Caco-2 (cell line): ENCODE measurements around the gene LRIG1. TPM values are rescaled to one million over a fixed set of nuclear protein-coding genes. Genes with fewer than 3 reads are reported as not detected.

Experiments used
- BruUV-seq: library from RNA; stranded (reverse); fragments of 400-500 nt; replicated peaks from 2 replicates; lab custom pipeline; 2021; lab: Mats Ljungman, UMichigan
- CTCF ChIA-PET: fragments of 300-600 bp; sonication (Branson Sonifier 250); formaldehyde crosslinking; loops from one replicate; lab custom pipeline; 2022; ENCODE audit warnings: antibody characterized with exemption; lab: Charles Lee
- POLR2A ChIA-PET: fragments of 300-600 bp; sonication (Branson Sonifier 250); formaldehyde crosslinking; loops from one replicate; lab custom pipeline; 2022; ENCODE audit warnings: antibody characterized with exemption; lab: Charles Lee
- DNase-seq, 2 experiments: peaks; one replicate each; pipeline versions ENCODE4 v3.0.0 to v3.0.0-alpha.2; 2020 to 2022
- H3K27me3 ChIP-seq: replicated peaks from 2 replicates; pipeline ENCODE4 v1.6.0; 2011; ENCODE audit warnings: low read length; ENCODE audit not compliant: control insufficient read depth, insufficient read depth
- H3K36me3 ChIP-seq: 2 replicates; pipeline ENCODE4 v1.5.1; 2011; ENCODE audit warnings: low read length; ENCODE audit not compliant: control insufficient read depth, insufficient read depth
- H3K4me1 ChIP-seq: fragments of 250-450 bp; sonication (Bioruptor Pico); 2 replicates; pipeline ENCODE4 v1.5.1; 2020; ENCODE audit warnings: mild to moderate bottlenecking
- H3K4me3 ChIP-seq: 2 replicates; pipeline ENCODE4 v1.5.1; 2011; ENCODE audit warnings: low read depth, mild to moderate bottlenecking, control low read depth, low read length
- H3K9me3 ChIP-seq: fragments of 250-450 bp; sonication (Bioruptor Pico); 2 replicates; pipeline ENCODE4 v1.5.1; 2020; ENCODE audit warnings: mild to moderate bottlenecking, moderate library complexity
- H3K27ac Mint-ChIP-seq: one replicate; pipeline ENCODE4 v1.8.0; 2022; ENCODE audit warnings: mixed read lengths; ENCODE audit not compliant: unreplicated experiment
- H3K27me3 Mint-ChIP-seq: one replicate; pipeline ENCODE4 v1.8.0; 2022; ENCODE audit warnings: mixed read lengths; ENCODE audit not compliant: insufficient read depth, unreplicated experiment
- H3K36me3 Mint-ChIP-seq: one replicate; pipeline ENCODE4 v1.8.0; 2022; ENCODE audit warnings: mild to moderate bottlenecking, mixed read lengths; ENCODE audit not compliant: insufficient read depth, unreplicated experiment
- H3K4me1 Mint-ChIP-seq: one replicate; pipeline ENCODE4 v1.8.0; 2022; ENCODE audit warnings: low read depth, mixed read lengths; ENCODE audit not compliant: unreplicated experiment
- H3K4me3 Mint-ChIP-seq: one replicate; pipeline ENCODE4 v1.8.0; 2022; ENCODE audit warnings: mild to moderate bottlenecking, moderate library complexity, mixed read lengths; ENCODE audit not compliant: unreplicated experiment
- H3K9me3 Mint-ChIP-seq: one replicate; pipeline ENCODE4 v1.8.0; 2022; ENCODE audit warnings: mixed read lengths; ENCODE audit not compliant: unreplicated experiment
- intact Hi-C: fragments of 100-400 bp; cut with micrococcal nuclease; formaldehyde crosslinking; loops from one replicate; pipeline ENCODE4 v1.10.0; 2022; ENCODE audit not compliant: unreplicated experiment
- total RNA-seq: library from RNA; stranded (reverse); gene quantifications from 2 replicates; pipeline ENCODE4 v1.2.3, GENCODE V29; 2022
- TF ChIP-seq, protein P1 (sequence below), 2 experiments: fragments of 200-600 bp in 1 of 2; IDR thresholded peaks; 1 replicate in 1 of 2; 2 replicates in 1 of 2; pipeline versions ENCODE4 v1.5.1 to v1.8.0; 2011 to 2022; ENCODE audit warnings: antibody characterized with exemption in 1 of 2, control low read depth in 1 of 2, inconsistent platforms in 1 of 2, low read depth in 1 of 2, low read length in 1 of 2, mild to moderate bottlenecking in 1 of 2, moderate library complexity in 1 of 2; ENCODE audit not compliant: insufficient read depth in 1 of 2, severe bottlenecking in 1 of 2, unreplicated experiment in 1 of 2

The LRIG1 gene
- total RNA-seq, 1 experiment from 2014 or later: 43.4 TPM

DNA sequence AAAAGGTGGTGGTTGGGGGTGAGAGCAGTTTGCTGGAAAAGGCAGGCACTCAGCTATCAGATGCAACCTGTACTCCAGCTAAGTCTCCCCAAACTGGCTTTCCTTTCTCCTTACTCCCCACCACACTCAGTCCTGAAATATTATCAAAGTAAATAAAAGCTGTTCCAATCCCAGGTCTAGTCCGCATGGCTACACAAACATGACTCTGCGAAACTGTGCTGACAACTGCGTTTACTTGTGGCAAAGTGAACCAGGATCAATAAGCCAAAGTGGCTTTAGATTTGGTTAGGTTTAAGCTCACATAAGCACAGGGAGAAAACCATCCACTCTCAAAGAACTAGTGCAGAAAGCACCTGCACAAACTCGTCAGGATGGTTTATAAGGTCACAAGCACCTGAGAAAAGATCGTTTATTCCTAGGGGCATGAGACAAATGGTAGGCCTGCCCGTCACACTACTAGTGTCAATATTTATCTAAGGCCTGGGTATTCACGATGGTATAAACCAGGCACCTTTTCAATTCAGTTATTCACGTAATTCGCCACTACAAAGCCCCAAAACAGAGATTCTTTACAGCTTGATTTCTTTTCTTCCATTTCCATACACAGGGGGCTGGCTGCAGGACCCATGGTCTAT, 25.3 kb downstream of the LRIG1 start:
- no peak overlapping the region for H3K4me3 ChIP-seq
- no peaks in the 10 kb centered on the region for H3K36me3 ChIP-seq
- ChIA-PET CTCF (no interaction called here), POLR2A (no interaction called here)
- H3K4me1 Mint-ChIP-seq: peaks cover 22% of the 10 kb centered on the region
- no peaks in the 10 kb centered on the region for H3K9me3 ChIP-seq
- no peak for DNase-seq
- no peaks in the 10 kb centered on the region for H3K27me3 ChIP-seq
- intact Hi-C loops: no loop called here
- no TSS peak for BruUV-seq
- H3K36me3 Mint-ChIP-seq: no peaks in the 10 kb centered on the region
- H3K9me3 Mint-ChIP-seq: no peaks in the 10 kb centered on the region
- TF ChIP-seq, protein P1, sequence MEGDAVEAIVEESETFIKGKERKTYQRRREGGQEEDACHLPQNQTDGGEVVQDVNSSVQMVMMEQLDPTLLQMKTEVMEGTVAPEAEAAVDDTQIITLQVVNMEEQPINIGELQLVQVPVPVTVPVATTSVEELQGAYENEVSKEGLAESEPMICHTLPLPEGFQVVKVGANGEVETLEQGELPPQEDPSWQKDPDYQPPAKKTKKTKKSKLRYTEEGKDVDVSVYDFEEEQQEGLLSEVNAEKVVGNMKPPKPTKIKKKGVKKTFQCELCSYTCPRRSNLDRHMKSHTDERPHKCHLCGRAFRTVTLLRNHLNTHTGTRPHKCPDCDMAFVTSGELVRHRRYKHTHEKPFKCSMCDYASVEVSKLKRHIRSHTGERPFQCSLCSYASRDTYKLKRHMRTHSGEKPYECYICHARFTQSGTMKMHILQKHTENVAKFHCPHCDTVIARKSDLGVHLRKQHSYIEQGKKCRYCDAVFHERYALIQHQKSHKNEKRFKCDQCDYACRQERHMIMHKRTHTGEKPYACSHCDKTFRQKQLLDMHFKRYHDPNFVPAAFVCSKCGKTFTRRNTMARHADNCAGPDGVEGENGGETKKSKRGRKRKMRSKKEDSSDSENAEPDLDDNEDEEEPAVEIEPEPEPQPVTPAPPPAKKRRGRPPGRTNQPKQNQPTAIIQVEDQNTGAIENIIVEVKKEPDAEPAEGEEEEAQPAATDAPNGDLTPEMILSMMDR (IDR thresholded peaks at IDR 0.05; ENCODE audit: insufficient read depth in 1 of 2, low read depth in 1 of 2, low read length in 1 of 2, severe bottlenecking in 1 of 2, unreplicated experiment in 1 of 2): no peak
- H3K27me3 Mint-ChIP-seq: no peaks in the 10 kb centered on the region
- H3K4me1 ChIP-seq: peaks cover 100% of the 10 kb centered on the region
- no peak overlapping the region for H3K27ac Mint-ChIP-seq
- H3K4me3 Mint-ChIP-seq: no peak overlapping the region

DNA sequence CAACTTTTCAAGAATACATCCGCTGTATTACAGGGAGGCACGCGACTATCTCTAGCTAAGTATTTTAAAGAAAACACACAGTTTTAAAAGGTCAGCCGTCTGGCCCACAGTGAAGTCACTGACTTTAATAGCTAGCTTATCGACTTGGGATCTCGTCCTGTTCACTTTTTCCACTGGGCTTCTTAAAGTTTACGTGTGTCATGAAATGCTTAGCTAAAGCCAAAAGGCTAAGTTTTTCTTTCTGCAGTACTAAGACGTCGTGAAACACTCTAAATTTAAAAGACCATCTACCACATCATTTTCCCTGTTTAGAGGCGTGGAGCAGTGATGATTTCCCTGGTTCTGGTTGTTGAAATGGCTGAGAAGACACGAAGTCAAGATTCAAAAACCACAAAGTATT, 27.1 kb downstream of the LRIG1 start:
- no peaks in the 10 kb centered on the region for H3K9me3 ChIP-seq
- H3K36me3 ChIP-seq: no peaks in the 10 kb centered on the region
- Mint-ChIP-seq H3K9me3 (no peaks in the 10 kb centered on the region), H3K27ac (no peak overlapping the region), H3K4me3 (no peak overlapping the region), H3K4me1 (peaks cover 11% of the 10 kb centered on the region), H3K36me3 (no peaks in the 10 kb centered on the region), H3K27me3 (no peaks in the 10 kb centered on the region)
- H3K27me3 ChIP-seq: no peaks in the 10 kb centered on the region
- H3K4me3 ChIP-seq: no peak overlapping the region
- no TSS peak for BruUV-seq
- ChIA-PET CTCF (no interaction called here), POLR2A (no interaction called here)
- TF ChIP-seq, protein P1 (IDR thresholded peaks at IDR 0.05; ENCODE audit: insufficient read depth in 1 of 2, low read depth in 1 of 2, low read length in 1 of 2, severe bottlenecking in 1 of 2, unreplicated experiment in 1 of 2): no peak
- DNase-seq: no peak
- peaks cover 88% of the 10 kb centered on the region for H3K4me1 ChIP-seq
- intact Hi-C loops: no loop called here

DNA sequence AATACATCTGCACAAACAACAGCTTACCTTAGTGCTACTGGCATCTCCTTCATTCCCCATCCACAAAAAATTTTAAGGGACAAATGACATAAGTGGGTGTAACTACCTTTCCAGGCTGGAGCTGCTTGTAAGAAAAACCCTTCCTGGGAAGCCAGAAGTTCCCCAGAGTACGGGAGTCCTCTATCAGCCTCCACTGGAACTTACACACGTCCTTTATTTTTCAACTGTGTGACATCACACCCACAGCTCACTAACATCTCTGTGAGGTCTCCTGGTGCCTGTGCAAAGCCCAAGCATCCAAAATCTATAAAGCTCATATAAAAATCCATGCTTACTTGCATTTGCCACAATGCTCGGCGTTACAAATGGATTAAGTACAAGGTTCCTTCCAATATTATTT, 27.6 kb downstream of the LRIG1 start:
- no peaks in the 10 kb centered on the region for H3K36me3 Mint-ChIP-seq
- TF ChIP-seq, protein P1 (IDR thresholded peaks at IDR 0.05; ENCODE audit: insufficient read depth in 1 of 2, low read depth in 1 of 2, low read length in 1 of 2, severe bottlenecking in 1 of 2, unreplicated experiment in 1 of 2): no peak
- Histone ChIP-seq H3K36me3 (no peaks in the 10 kb centered on the region), H3K4me3 (no peak overlapping the region), H3K27me3 (no peaks in the 10 kb centered on the region), H3K4me1 (peaks cover 83% of the 10 kb centered on the region), H3K9me3 (no peaks in the 10 kb centered on the region)
- intact Hi-C loops: no loop called here
- no TSS peak for BruUV-seq
- H3K9me3 Mint-ChIP-seq: no peaks in the 10 kb centered on the region
- ChIA-PET POLR2A (no interaction called here), CTCF (no interaction called here)
- no peak overlapping the region for H3K4me3 Mint-ChIP-seq
- H3K27ac Mint-ChIP-seq: peak overlapping the region; percentile 92
- no peaks in the 10 kb centered on the region for H3K27me3 Mint-ChIP-seq
- DNase-seq: no peak
- H3K4me1 Mint-ChIP-seq: peaks cover 6% of the 10 kb centered on the region
